HG02981 (cell line): ENCODE results near the gene ATP13A3.
"Not testable (repeated sequence)": the region's sequence is repeated elsewhere in the genome, so short reads cannot be mapped to it uniquely, and the experiment has no call there.

Experiments used
- ATAC-seq: cut with Tn5 transposase; IDR thresholded peaks from one replicate; pipeline ENCODE4 v1.9.1; 2021; ENCODE audit warnings: mild to moderate bottlenecking, moderate library complexity; ENCODE audit not compliant: unreplicated experiment

The ATP13A3 gene

DNA sequence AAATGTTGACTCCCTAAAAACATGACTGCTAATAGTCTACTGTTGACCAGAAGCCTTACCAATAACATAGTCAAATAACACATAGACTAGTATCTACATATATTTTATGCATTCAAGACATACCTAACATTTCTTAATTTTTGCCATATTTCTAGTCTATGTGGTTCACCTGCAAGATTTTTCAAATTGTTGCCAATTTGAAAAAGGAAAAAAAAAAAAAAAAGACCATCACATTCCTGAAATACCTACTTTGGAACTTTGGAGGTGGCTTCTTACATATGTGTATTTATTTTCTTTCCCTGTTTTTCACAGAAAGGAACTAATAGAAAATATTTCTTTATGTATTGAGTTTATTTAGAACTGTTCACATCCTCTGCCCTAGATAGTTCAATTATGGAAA is 13.4 kb upstream of the ATP13A3 start:
- ATAC-seq = no peak

DNA sequence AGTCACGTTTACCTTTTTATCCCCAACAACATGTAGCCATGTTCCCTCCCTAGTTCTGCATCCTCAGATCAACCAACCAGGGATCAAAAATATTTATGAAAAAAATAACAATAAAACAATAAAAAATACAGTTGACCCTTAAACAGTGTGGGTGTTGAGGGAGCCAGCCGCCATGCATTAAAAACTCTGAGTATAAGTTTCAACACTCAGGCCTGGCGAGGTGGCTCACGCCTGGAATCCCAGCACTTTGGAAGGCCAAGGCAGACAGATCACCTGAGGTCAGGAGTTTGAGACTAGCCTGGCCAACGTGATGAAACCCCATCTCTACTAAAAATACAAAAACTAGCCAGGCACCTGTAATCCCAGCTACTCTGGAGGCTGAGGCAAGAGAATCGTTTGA is 12.7 kb upstream of the ATP13A3 start:
- not testable (repeated sequence) for ATAC-seq

DNA sequence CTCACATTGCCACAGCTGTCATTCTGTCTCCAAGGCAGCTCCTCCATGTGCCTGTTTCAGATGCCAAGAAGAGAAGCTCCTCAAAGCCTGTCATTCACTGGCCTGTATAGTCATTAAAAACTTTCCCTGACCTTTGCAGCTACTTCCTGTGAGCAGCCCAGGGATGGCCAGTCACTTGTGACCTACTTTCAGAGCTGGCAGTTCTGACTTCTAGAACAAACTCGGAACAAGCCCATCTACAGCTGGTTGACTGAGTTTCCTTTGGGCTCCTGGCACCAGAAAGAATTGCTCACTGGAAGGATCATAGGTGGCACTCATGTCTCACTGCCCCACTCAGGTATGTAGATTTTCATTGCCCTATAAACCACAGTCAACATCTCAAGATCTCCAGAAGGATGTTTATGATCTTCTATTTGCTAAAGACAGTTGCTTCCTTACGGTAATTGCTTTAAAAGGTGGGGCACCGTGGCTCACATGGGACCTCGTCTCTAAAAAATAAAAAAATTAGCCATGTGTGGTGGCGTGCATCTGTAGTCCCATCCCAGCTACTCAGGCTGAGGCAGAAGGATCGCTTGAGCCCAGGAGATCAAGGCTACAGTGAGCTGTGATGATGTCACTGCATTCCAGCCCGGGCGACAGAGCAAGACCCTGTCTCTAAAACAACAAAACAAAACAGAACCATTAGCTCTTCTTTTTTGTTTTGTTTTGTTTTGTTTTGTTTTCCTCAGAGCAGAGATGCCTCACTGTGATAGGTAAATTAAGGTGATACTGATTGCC is 11.2 kb upstream of the ATP13A3 start:
- no peak for ATAC-seq

DNA sequence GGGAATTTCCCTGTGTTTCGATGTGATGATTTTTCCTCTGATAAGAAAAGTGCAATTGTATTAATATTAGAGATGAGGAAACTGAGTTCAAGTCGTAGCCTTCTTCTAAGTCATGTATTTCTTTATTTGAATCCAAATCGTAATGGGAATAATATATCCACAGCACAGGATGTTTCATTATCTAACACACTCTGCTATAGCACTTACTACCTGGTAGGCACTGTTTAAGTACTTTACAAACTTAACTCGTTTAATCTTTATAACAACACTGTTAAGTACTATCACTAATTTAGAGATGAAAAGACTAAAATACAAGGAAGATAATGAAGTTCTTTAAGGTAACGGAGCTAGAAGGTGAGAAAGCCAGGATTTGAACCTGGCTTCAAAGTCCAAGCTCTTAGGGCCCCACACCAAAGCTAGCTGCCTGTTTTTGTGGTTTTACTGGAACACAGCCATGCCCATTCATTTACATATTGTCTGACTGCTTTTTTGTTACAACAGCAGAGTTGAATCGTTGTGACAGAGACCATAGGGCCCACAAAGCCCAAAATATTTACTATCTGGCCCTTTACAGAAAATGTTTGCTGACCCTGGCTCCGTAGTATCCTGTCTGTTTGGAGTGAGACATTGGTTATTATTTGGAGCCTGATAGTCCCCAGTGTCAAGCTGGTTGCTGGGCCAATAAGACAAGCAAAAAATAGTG is 9.6 kb upstream of the ATP13A3 start:
- ATAC-seq = peak; percentile 53

DNA sequence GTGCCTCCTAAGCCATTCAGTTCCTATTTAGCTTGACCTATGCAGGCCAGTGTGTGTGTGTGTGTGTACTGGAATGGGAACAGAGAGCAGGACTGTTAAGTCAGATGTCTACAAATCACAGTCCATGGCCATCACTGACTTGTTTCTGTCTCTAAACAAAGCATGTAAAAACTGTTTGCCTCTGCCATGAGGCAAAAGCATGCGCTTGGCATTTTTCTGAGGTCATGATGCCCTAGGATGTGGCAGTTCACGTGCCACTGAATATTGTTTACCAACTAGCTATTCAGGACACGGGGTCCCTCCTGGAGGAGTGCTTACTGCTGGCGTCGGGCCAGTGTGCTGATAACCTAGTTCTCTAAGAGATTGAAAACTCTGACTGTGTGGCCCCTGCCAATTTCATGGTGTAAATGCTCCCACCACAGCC is 8.2 kb upstream of the ATP13A3 start:
- no peak for ATAC-seq

DNA sequence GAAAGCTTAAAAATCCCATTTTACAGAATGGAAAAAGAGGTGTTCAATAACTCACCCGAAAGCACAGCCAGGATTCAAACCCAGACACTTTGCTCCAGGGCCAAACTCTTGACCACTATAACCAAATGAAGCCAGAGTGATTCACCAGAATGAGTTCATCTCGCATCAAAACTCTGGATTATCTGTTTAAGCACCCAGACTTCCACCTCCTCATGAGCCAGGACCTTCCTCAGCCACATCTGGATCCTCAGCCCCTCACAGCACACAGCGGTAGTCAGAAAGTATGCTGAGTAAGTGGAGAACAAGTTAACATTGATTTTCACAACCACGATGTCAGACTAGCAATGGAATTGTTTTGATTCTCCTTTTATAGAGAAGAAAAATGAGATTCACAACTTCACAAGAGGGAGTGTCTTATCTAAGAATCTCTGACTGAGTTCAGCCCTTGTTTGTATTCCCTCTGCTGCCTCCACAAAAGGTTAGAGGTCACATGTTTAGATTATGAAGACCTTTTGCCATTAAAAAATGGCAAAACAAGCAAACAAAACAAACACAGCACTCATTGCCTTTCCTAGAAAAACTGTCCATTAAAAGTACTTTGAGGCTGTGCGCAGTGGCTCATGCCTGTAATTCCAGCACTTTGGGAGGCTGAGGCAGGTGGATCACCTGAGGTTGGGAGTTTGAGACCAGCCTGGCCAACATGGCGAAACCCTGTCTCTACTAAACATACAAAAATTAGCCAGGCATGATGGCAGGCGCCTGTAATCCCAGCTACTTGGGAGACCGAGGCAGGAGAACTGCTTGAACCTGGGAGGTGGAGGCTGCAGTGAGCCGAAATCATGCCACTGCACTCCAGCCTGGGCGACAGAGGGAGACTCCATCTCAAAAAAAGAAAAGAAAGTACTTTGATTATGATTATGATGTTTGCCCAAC is 7.5 kb upstream of the ATP13A3 start:
- ATAC-seq = not testable (repeated sequence)

DNA sequence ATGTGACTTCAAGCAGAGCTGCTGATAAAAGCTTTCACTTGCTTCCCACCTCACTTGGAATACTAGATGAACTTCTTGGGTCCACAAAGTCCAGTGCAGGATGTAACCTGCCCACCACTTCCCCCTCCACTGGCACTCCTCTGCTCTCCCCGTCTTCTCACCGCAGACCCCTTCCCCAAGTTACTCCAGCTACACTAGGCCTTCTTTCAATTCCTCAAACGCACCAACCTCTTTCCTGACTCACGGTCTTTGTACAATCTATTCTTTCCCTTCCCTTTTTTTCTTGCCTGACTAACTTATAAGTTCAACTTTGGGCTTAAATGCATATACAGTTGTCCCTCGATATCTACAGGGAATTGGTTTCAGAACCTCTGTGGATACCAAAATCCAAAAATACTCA is 5.2 kb upstream of the ATP13A3 start:
- no peak for ATAC-seq

DNA sequence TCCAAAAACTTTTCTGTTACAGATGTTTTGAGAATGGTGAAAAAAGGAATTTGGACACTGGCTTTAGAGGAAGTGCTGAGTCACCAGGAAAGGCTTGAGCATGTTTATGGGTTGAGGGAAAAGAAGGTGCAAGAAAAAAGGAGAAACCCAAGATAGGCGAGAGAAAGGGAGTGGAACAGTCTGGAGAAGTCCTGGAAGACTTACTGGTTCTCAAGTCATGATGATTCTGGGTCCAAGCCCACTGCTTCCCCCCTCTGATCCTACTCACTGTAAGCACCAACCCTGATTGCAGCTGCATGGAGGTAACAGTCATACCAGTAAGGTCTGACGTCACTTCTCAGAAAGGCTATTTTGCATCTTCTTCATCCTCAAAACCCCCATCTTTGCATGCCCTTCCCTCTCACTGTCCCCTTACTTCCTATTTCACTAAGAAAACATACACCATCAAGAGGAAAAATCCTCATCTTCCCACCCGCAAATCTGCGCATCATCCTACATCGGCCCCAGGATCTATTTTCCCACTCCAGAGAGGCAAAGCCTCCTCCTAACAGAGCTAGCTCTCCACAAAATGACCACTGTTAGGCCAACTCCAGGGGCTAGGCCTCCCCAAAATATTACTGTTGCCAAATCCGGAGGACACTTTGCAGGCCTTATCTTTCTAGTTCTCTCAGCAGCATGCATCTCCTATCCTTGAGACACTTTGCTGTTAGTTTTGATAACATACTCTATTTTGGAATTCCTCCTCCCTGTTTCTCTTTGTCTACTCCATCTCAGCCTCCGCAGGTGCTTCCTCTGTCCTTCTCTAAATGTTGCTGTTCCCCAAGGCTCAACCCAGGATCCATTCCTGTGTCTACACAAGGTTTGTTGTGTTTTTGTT is 3.2 kb upstream of the ATP13A3 start:
- ATAC-seq = peak; percentile 36

DNA sequence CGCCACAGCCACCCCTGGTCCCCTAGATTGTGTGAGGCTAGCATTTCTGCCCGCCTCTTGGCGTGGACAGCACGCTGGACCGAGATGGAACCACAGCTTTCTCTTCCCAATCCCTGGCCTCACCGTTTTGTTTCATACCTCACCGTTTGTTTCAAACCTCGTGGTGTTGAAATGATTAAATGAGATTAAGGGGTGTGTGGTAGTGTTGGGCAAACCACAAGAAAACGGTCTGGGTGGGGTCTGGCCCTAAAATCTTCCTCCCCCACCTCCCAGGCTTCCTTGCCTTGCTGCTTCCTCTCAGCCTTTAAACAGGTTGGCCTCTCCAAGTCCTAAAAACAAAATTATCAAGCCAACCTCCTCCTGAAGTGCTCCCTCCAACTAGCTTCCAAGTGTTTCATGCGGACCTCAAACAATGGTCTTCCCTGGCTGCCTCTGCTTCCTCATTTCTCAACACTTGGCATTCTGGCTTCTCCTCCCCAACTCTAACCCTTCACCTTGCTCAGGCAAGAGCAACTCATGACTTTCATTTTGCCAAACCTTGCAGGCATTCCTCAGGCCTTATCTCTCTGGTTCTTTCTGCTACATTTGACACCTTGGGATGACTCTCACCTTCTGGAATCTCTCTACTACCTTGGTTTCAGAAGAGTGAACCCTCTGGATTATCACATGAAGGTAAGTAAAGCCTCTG is 1.4 kb upstream of the ATP13A3 start:
- no peak for ATAC-seq

DNA sequence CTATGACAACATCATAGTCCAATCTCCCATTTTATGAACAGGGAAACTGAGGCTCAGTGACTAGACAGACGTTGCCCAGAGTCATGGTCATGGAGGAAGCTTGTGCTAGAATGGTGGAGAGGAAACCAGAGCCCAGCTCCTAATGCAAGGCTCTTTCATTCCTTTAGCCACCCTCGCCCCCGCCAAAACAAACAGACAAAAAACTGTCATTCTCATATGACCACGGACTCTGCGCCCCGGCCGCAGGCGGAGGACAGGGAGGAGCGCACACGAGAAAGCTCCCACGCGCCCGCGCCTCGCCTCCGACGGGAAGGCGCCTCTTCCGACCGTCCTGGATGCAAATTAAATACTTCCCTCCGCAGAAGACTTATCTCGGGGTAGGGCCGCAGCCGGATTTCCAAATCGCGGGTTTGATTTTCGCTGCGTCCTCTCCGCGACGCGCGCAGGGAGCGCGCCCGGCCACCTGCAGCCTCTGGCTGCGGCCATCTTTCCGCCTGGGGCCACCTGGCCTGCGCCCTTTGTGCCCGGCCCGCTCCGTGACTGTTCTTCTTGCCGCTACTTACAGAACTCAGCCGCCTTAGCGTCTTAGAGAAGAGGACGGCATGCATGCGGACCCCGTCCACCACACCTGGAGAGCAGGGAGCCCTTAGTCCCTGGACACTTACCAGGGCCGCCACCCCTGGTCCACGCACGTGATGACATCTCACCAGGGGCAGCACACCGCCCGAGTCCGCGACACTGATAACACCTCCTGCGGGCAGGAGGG is 670 bp upstream of the ATP13A3 start:
- ATAC-seq = peak; percentile 19

DNA sequence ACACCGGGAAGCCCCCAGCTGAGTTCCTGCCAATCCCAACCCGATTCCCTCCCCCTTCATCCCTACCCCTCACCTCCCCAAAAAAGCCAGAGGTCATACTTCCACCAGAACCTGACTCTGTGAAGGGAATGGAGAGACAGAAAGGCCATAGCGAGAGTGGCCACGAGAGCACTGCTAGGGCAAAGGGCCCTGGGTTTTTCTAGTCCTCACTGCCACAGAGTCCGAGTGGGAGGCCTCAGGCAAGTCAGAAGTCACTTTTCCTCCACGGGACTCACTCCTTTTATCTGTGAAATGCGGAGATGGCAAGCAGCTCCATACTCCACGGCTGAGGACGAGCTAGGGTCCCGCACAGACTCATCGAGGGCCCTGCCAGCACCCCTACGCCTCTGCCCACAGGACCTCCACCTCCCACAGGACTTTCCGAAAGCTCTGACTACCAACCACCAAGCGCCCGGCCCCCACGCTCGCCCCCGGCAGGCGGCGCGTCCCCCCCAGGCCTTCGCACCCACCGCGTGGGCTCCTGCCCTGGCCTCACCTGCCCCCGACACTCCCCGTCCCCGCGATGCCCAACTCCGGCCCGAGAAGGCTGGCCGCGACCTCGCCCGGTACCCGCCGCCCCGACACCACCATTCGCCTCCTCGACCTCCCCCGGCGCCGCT is 792 bp downstream of the ATP13A3 start:
- peak; percentile 16 for ATAC-seq

DNA sequence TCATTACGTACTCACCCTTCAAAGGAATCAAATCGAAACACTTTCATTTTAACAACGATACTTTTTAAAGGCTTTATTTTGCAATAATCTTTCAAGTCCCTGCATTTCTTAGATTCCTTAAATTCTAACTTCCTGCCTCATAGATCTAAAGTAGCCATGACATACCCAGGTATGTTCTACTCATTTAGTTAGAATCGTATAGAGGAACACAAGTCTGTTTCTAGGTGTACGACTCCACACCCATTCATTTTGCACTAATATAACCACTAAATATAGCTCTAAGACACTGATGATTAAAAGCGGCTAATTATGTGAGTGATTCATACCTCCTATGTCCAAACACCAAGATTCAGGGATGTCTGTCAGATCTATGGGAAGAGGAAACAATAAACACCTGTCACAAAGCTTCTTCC is 1.3 kb downstream of the ATP13A3 start:
- ATAC-seq = no peak

DNA sequence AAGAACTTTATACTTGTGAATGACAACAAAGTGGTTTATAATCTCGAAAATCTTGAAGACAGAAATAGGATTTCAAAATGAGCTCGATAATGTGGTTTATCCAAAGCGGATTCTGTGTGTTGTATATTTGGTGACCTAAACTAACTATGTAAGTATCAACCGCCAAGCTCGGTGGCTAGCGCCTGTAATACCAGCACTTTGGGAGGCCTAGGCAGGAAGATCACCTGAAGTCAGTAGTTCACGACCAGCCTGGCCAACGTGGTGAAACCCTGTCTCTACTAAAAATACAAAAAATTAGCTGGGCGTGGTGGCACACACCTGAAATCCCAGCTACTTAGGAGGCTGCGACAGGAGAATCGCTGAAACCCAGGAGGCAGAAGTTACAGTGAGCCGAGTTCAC is 2.2 kb downstream of the ATP13A3 start:
- ATAC-seq = no peak

DNA sequence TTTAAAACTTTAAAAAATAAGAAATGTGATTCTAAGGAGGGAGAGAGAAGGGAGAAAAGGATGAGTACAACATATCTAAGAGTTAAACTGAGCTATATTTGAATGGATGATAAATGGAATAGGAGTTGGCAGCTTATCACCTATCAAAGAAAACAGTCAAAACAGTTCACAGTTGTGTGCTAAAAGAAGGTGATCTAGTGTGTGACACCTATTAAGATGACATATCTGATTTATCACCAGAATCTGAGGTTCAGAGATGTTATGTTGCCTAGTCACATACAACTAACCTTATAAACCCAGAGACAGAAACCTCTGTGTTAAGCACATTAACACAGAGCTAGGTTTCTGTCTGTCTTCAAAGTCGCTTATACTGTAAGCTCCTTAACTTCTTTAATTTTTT is 3.0 kb downstream of the ATP13A3 start:
- no peak for ATAC-seq

DNA sequence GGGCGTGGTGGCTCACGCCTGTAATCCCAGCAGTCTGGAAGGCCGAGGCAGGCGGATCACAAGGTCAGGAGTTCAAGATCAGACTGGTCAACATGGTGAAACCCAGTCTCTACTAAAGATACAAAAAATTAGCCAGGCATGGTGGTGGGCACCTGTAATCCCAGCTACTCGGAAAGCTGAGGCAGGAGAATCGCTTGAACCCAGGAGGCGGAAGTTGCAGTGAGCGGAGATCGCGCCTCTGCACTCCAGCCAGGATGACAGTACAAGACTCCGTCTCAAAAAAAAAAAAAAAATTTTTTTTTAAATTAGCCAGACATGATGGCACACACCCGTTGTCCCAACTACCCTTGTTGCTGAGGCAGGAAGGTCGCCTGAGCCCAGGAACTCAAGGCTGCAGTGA is 4.0 kb downstream of the ATP13A3 start:
- not testable (repeated sequence) for ATAC-seq

DNA sequence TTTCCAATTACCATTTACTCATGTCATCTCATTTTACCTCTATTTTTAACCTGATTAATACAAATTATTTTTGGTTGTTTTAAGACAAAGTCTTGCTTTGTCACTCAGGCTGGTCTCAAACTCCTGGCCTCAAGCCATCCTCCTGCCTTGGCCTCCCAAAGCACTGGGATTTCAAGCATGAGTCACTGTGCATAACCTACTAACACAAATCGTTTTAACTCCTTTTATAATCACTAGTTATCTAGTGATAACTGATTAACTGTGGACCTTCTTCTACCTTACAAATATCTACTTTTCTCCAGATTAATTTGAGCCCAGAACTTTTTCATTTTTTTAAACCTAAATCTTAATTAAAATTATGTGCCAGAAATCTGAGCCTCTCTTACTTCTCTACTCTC is 4.6 kb downstream of the ATP13A3 start:
- ATAC-seq = no peak

DNA sequence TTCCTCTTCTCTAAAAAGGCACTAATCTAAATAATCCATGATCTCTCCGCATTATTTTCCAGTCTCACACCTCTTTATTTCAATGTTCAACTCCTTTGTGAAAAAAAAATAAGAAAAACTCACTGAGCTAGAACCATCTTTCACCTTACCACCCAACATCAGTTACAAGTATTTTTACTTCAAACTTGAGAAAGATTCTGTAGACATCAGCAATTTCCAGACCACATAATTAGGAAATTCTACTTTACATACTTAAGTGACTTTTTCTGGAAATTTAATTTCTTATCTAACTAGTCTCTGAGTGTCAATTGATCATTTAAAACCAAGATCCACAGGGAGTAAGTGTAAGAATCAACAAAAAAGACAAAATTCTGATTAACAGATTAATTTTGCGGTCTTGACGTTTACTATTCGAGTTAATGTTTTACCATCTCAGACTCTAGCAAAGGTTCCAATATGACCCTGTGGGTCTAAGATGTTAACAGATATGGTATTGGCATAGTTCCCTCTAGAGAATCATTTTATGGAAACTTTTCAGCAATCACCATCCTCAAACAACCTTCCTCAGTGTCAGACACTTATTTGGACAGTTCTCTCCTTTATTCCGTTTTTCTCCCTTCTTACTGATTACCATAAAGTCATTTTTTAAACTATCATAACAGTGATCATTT is 5.1 kb downstream of the ATP13A3 start:
- no peak for ATAC-seq

DNA sequence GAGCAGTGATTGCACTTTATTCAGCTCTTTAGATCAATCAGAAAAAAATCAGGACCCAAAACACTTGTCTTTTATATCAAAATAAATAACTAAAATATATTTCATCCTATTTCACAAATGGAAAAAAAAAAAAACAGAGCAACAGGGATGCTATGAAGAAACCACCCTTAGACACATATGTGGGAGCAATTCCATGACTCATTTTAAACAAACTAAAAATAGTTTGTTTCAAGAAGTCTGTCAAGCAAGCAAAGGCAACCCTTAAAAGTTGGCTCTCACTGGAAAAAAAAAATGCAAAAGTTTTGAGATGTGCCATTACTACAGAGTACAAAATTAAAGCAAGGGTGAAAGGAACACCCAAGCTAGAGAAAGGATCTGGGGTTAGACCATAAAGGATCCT is 5.7 kb downstream of the ATP13A3 start:
- ATAC-seq = no peak
